ENCODE results near the gene EVI5. TPM values are rescaled to one million over a fixed set of nuclear protein-coding genes. Genes with fewer than 3 reads are reported as not detected.

Gene EVI5
- total and polyA plus RNA-seq, 10 of the 15 experiments (the other 5 are each of a cell fraction or from before 2014, with no cell fraction given), result 0.27 to 6.8 (median 1.7) TPM

GRCh38 chr1:92485381-92486250 lies 299.3 kb downstream of the EVI5 start (continued):
- TF ChIP-seq MLLT1 (IDR thresholded peaks at IDR 0.05) (peak; percentile 77), STAT3 (IDR thresholded peaks at IDR 0.05; ENCODE audit: low read depth, low read length) (no peak), RAD51 (IDR thresholded peaks at IDR 0.05) (no peak), ZSCAN29 (IDR thresholded peaks at IDR 0.05) (no peak), CEBPB (IDR thresholded peaks at IDR 0.05; ENCODE audit: borderline replicate concordance in 1 of 2, low read depth in 2 of 2, low read length in 2 of 2) (no peak), NFXL1 (IDR thresholded peaks at IDR 0.05; ENCODE audit: borderline replicate concordance) (no peak), SPI1 (IDR thresholded peaks at IDR 0.05; ENCODE audit: borderline replicate concordance, insufficient read depth, low read depth, low read length) (no peak), PAX5 (IDR thresholded peaks at IDR 0.05; ENCODE audit: borderline replicate concordance, low read depth, low read length) (no peak), RUNX3 (IDR thresholded peaks at IDR 0.05; ENCODE audit: low read length) (peak; percentile 92), ZNF274 (IDR thresholded peaks at IDR 0.05; ENCODE audit: insufficient read depth, insufficient read length) (no peak), JUND (IDR thresholded peaks at IDR 0.05; ENCODE audit: low read depth, low read length) (no peak), EGR1 (IDR thresholded peaks at IDR 0.05; ENCODE audit: borderline replicate concordance in 1 of 2, low read depth in 2 of 2, low read length in 2 of 2) (peak in 1 of 2 experiments; percentile 99; a peak in 2 of 3 replicates), ELK1 (IDR thresholded peaks at IDR 0.05; ENCODE audit: low read depth, low read length) (no peak), NRF1 (conservative IDR thresholded peaks at IDR 0.05; ENCODE audit: low read depth, low read length) (no peak), POLR2AphosphoS2 (IDR thresholded peaks at IDR 0.05; ENCODE audit: low read depth, low read length) (no peak)
- TF ChIP-seq, protein P1, sequence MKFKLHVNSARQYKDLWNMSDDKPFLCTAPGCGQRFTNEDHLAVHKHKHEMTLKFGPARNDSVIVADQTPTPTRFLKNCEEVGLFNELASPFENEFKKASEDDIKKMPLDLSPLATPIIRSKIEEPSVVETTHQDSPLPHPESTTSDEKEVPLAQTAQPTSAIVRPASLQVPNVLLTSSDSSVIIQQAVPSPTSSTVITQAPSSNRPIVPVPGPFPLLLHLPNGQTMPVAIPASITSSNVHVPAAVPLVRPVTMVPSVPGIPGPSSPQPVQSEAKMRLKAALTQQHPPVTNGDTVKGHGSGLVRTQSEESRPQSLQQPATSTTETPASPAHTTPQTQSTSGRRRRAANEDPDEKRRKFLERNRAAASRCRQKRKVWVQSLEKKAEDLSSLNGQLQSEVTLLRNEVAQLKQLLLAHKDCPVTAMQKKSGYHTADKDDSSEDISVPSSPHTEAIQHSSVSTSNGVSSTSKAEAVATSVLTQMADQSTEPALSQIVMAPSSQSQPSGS (IDR thresholded peaks at IDR 0.05; ENCODE audit: low read length), result no peak; the same call in 1 of the 2 replicates
- TF ChIP-seq, protein P2, sequence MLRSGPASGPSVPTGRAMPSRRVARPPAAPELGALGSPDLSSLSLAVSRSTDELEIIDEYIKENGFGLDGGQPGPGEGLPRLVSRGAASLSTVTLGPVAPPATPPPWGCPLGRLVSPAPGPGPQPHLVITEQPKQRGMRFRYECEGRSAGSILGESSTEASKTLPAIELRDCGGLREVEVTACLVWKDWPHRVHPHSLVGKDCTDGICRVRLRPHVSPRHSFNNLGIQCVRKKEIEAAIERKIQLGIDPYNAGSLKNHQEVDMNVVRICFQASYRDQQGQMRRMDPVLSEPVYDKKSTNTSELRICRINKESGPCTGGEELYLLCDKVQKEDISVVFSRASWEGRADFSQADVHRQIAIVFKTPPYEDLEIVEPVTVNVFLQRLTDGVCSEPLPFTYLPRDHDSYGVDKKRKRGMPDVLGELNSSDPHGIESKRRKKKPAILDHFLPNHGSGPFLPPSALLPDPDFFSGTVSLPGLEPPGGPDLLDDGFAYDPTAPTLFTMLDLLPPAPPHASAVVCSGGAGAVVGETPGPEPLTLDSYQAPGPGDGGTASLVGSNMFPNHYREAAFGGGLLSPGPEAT (IDR thresholded peaks at IDR 0.05; ENCODE audit: low read depth), result peak; percentile 52; the same call in 1 of the 2 replicates
- TF ChIP-seq, protein P3, sequence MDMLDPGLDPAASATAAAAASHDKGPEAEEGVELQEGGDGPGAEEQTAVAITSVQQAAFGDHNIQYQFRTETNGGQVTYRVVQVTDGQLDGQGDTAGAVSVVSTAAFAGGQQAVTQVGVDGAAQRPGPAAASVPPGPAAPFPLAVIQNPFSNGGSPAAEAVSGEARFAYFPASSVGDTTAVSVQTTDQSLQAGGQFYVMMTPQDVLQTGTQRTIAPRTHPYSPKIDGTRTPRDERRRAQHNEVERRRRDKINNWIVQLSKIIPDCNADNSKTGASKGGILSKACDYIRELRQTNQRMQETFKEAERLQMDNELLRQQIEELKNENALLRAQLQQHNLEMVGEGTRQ (IDR thresholded peaks at IDR 0.05; ENCODE audit: borderline replicate concordance, low read depth, low read length), result no peak
- TF ChIP-seq, protein P4, sequence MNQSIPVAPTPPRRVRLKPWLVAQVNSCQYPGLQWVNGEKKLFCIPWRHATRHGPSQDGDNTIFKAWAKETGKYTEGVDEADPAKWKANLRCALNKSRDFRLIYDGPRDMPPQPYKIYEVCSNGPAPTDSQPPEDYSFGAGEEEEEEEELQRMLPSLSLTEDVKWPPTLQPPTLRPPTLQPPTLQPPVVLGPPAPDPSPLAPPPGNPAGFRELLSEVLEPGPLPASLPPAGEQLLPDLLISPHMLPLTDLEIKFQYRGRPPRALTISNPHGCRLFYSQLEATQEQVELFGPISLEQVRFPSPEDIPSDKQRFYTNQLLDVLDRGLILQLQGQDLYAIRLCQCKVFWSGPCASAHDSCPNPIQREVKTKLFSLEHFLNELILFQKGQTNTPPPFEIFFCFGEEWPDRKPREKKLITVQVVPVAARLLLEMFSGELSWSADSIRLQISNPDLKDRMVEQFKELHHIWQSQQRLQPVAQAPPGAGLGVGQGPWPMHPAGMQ (IDR thresholded peaks at IDR 0.05; ENCODE audit: borderline replicate concordance), result no peak
